ENCODE measurements around the gene BEST1. TPM values are rescaled to one million over a fixed set of nuclear protein-coding genes. Genes with fewer than 3 reads are reported as not detected.

BEST1 gene
- 1 to 10 TPM; 2.7 to 4.3 (median 3.5) TPM for polyA plus RNA-seq (ENCODE audit: insufficient read length in 3 of 3)

GRCh38 chr11:61950035-61950547, at the start of gene BEST1:
Gene BEST1 (plus strand): TSS chr11:61950351. CDS start chr11:61951807, 1,456 bp downstream.
- no peak for DNase-seq (ENCODE audit: low read depth in 3 of 3, low spot score in 2 of 3)

- DNase-seq (ENCODE audit: low read depth in 3 of 3, low spot score in 2 of 3): no peak
These were observed 48.8 kb upstream of the BEST1 start for GRCh38 chr11:61901397-61901796.

- DNase-seq (ENCODE audit: low read depth in 3 of 3, low spot score in 2 of 3): no peak
These were observed 47.8 kb upstream of the BEST1 start for GRCh38 chr11:61902313-61902712.

GRCh38 chr11:61903845-61904244, 46.3 kb upstream of the BEST1 start:
- no peak for DNase-seq (ENCODE audit: low read depth in 3 of 3, low spot score in 2 of 3)

- no peak for DNase-seq (ENCODE audit: low read depth in 3 of 3, low spot score in 2 of 3)
These were observed 45.6 kb upstream of the BEST1 start for GRCh38 chr11:61904539-61905048.

- DNase-seq (ENCODE audit: low read depth in 3 of 3, low spot score in 2 of 3): no peak
These were observed 45.0 kb upstream of the BEST1 start for GRCh38 chr11:61905067-61905696.

- no peak for DNase-seq (ENCODE audit: low read depth in 3 of 3, low spot score in 2 of 3)
These were observed 44.2 kb upstream of the BEST1 start for GRCh38 chr11:61905801-61906521.

- DNase-seq (ENCODE audit: low read depth in 3 of 3, low spot score in 2 of 3): no peak
These were observed 43.6 kb upstream of the BEST1 start for GRCh38 chr11:61906522-61906909.

GRCh38 chr11:61907282-61907681, 42.9 kb upstream of the BEST1 start:
- DNase-seq (ENCODE audit: low read depth in 3 of 3, low spot score in 2 of 3): no peak

GRCh38 chr11:61907871-61908729, 42.1 kb upstream of the BEST1 start:
- no peak for DNase-seq (ENCODE audit: low read depth in 3 of 3, low spot score in 2 of 3)

GRCh38 chr11:61908730-61909316, 41.3 kb upstream of the BEST1 start:
- DNase-seq (ENCODE audit: low read depth in 3 of 3, low spot score in 2 of 3): no peak

- DNase-seq (ENCODE audit: low read depth in 3 of 3, low spot score in 2 of 3): no peak
These were observed 39.7 kb upstream of the BEST1 start for GRCh38 chr11:61910187-61911127.

GRCh38 chr11:61911128-61911700, 38.9 kb upstream of the BEST1 start:
- no peak for DNase-seq (ENCODE audit: low read depth in 3 of 3, low spot score in 2 of 3)

GRCh38 chr11:61911701-61912529, 38.2 kb upstream of the BEST1 start:
- no peak for DNase-seq (ENCODE audit: low read depth in 3 of 3, low spot score in 2 of 3)

GRCh38 chr11:61912530-61912898, 37.6 kb upstream of the BEST1 start:
- DNase-seq (ENCODE audit: low read depth in 3 of 3, low spot score in 2 of 3): no peak

GRCh38 chr11:61912991-61913698, 37.0 kb upstream of the BEST1 start:
- no peak for DNase-seq (ENCODE audit: low read depth in 3 of 3, low spot score in 2 of 3)

- DNase-seq (ENCODE audit: low read depth in 3 of 3, low spot score in 2 of 3): no peak
These were observed 36.3 kb upstream of the BEST1 start for GRCh38 chr11:61913699-61914395.

Data from right renal cortex interstitium (tissue), 3 donors.